ENCODE results near the gene ZFX. TPM values are rescaled to one million over a fixed set of nuclear protein-coding genes. Genes with fewer than 3 reads are reported as not detected.
A peak's percentile ranks its signal among the peaks of the same experiment; 100 is the strongest.

The ZFX gene
- total and polyA plus RNA-seq, 2 donors (not counting 1 experiment from before 2014, with no cell fraction given): 31.2 to 61.9 TPM

DNA sequence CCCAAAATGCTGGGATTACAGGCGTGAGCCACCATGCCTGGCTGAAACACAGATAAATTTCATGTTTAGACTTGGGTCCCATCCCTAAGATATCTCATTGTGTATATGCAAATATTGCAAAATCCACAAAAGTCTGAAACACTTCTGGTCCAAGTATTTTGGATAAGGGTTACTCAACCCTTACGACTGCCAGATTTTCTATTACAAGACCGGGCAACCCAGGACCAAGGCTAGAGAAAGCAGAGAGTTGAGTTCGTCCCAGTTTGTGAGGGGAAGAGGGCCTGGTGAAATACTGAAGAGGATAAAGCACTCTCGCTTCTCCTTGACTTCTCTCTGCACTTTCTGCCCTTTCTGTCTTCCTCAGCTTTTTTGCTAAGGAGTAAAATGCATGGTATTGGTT, 34.5 kb downstream of the ZFX start:
- peak in 1 of 2 donors; percentile 7 for DNase-seq (ENCODE audit: low read depth in 2 of 2)
- no peak overlapping the region for H3K9ac ChIP-seq (ENCODE audit: insufficient read depth, low read length)
- no peak overlapping the region for H3K4me2 ChIP-seq (ENCODE audit: extremely low read depth, insufficient read depth, low read length)
- H3K36me3 ChIP-seq (ENCODE audit: control insufficient read depth, insufficient read depth, low read length): peaks cover 6% of the 10 kb centered on the region
- H3K4me3 ChIP-seq (replicated peaks in 1 of 4; ENCODE audit: control extremely low read depth in 1 of 4, insufficient read depth in 1 of 4, low read depth in 3 of 4, low read length in 4 of 4): no peak overlapping the region
- H3K79me2 ChIP-seq (ENCODE audit: control insufficient read depth, insufficient read depth, low read length): peaks cover 72% of the 10 kb centered on the region
- H4K20me1 ChIP-seq (ENCODE audit: control insufficient read depth, extremely low read depth, insufficient read depth, low read length): peaks cover 4% of the 10 kb centered on the region
- H2AFZ ChIP-seq (ENCODE audit: low read length): no peak overlapping the region
- H3K4me1 ChIP-seq (ENCODE audit: control insufficient read depth, extremely low read depth, insufficient read depth, low read length): no peaks in the 10 kb centered on the region
- TF ChIP-seq, protein P1, sequence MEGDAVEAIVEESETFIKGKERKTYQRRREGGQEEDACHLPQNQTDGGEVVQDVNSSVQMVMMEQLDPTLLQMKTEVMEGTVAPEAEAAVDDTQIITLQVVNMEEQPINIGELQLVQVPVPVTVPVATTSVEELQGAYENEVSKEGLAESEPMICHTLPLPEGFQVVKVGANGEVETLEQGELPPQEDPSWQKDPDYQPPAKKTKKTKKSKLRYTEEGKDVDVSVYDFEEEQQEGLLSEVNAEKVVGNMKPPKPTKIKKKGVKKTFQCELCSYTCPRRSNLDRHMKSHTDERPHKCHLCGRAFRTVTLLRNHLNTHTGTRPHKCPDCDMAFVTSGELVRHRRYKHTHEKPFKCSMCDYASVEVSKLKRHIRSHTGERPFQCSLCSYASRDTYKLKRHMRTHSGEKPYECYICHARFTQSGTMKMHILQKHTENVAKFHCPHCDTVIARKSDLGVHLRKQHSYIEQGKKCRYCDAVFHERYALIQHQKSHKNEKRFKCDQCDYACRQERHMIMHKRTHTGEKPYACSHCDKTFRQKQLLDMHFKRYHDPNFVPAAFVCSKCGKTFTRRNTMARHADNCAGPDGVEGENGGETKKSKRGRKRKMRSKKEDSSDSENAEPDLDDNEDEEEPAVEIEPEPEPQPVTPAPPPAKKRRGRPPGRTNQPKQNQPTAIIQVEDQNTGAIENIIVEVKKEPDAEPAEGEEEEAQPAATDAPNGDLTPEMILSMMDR (conservative IDR thresholded peaks at IDR 0.05 in 1 of 2, IDR thresholded peaks at IDR 0.05 in 1 of 2; ENCODE audit: low read depth in 1 of 2, low read length in 2 of 2): no peak
- TF ChIP-seq EZH2 (IDR thresholded peaks at IDR 0.05; ENCODE audit: low read length, missing control alignments): no peak
- H3K27me3 ChIP-seq (ENCODE audit: control insufficient read depth, insufficient read depth, low read length): no peaks in the 10 kb centered on the region
- no peaks in the 10 kb centered on the region for H3K9me3 ChIP-seq (ENCODE audit: control insufficient read depth, insufficient read depth, low read depth, low read length)
- no peak overlapping the region for H3K27ac ChIP-seq (ENCODE audit: insufficient read depth, low read length)

DNA sequence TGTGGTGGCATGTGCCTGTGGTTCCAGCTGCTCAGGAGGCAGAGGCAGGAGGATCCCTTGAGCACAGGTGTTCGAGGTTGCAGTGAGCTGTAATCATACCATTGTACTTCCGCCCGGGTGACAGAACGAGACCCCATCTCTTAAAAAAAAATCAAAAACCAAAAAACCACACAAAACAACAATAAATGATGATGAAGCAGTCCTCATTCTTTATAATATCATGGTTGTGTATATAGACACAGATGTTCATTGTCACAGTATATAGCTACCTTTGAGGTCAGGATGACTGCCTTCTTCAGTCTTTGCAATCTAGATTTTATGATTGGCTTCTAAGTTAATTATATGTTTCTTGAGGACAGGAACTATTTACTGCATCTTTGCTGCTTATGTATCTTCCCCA, 37.0 kb downstream of the ZFX start:
- no peak for TF ChIP-seq EZH2 (IDR thresholded peaks at IDR 0.05; ENCODE audit: low read length, missing control alignments)
- TF ChIP-seq, protein P1 (conservative IDR thresholded peaks at IDR 0.05 in 1 of 2, IDR thresholded peaks at IDR 0.05 in 1 of 2; ENCODE audit: low read depth in 1 of 2, low read length in 2 of 2): no peak
- H4K20me1 ChIP-seq (ENCODE audit: control insufficient read depth, extremely low read depth, insufficient read depth, low read length): peaks cover 7% of the 10 kb centered on the region

DNA sequence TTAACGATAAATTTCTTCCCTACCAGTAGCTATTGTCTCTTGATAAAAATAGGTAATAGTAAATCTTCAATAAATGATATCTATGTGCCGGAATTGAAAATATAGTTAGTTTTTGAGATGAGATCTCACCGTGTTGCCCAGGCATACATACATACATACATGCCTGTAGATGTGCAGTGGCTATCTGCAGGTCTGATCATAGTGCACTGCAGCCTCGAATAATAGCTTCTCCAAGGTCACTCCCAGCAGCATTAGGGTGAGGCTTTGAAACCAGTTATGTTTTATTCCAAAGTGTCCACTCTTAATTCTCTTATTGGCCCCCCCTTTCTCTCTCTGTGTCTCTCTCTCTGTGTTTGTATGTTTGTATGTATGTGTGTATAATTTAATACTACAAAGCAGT, 37.5 kb downstream of the ZFX start:
- no peaks in the 10 kb centered on the region for H3K9me3 ChIP-seq (ENCODE audit: control insufficient read depth, insufficient read depth, low read depth, low read length)
- no peak overlapping the region for H3K4me3 ChIP-seq (replicated peaks in 1 of 4; ENCODE audit: control extremely low read depth in 1 of 4, insufficient read depth in 1 of 4, low read depth in 3 of 4, low read length in 4 of 4)
- DNase-seq (ENCODE audit: low read depth in 2 of 2): no peak
- H3K9ac ChIP-seq (ENCODE audit: insufficient read depth, low read length): no peak overlapping the region
- no peaks in the 10 kb centered on the region for H3K4me1 ChIP-seq (ENCODE audit: control insufficient read depth, extremely low read depth, insufficient read depth, low read length)
- H4K20me1 ChIP-seq (ENCODE audit: control insufficient read depth, extremely low read depth, insufficient read depth, low read length): peaks cover 7% of the 10 kb centered on the region
- TF ChIP-seq, protein P1 (conservative IDR thresholded peaks at IDR 0.05 in 1 of 2, IDR thresholded peaks at IDR 0.05 in 1 of 2; ENCODE audit: low read depth in 1 of 2, low read length in 2 of 2): no peak
- no peak for TF ChIP-seq EZH2 (IDR thresholded peaks at IDR 0.05; ENCODE audit: low read length, missing control alignments)
- no peak overlapping the region for H3K4me2 ChIP-seq (ENCODE audit: extremely low read depth, insufficient read depth, low read length)
- no peaks in the 10 kb centered on the region for H3K36me3 ChIP-seq (ENCODE audit: control insufficient read depth, insufficient read depth, low read length)
- no peak overlapping the region for H3K27ac ChIP-seq (ENCODE audit: insufficient read depth, low read length)
- peaks cover 73% of the 10 kb centered on the region for H3K79me2 ChIP-seq (ENCODE audit: control insufficient read depth, insufficient read depth, low read length)
- H2AFZ ChIP-seq (ENCODE audit: low read length): no peak overlapping the region
- no peaks in the 10 kb centered on the region for H3K27me3 ChIP-seq (ENCODE audit: control insufficient read depth, insufficient read depth, low read length)

More for the DNA sequence above, 37.0 kb downstream of the ZFX start:
- H3K4me2 ChIP-seq (ENCODE audit: extremely low read depth, insufficient read depth, low read length): no peak overlapping the region
- H3K36me3 ChIP-seq (ENCODE audit: control insufficient read depth, insufficient read depth, low read length): no peaks in the 10 kb centered on the region
- H3K79me2 ChIP-seq (ENCODE audit: control insufficient read depth, insufficient read depth, low read length): peaks cover 75% of the 10 kb centered on the region
- H2AFZ ChIP-seq (ENCODE audit: low read length): no peak overlapping the region
- H3K4me1 ChIP-seq (ENCODE audit: control insufficient read depth, extremely low read depth, insufficient read depth, low read length): no peaks in the 10 kb centered on the region
- no peak for DNase-seq (ENCODE audit: low read depth in 2 of 2)
- no peak overlapping the region for H3K9ac ChIP-seq (ENCODE audit: insufficient read depth, low read length)
- no peaks in the 10 kb centered on the region for H3K9me3 ChIP-seq (ENCODE audit: control insufficient read depth, insufficient read depth, low read depth, low read length)
- H3K27ac ChIP-seq (ENCODE audit: insufficient read depth, low read length): no peak overlapping the region
- H3K4me3 ChIP-seq (replicated peaks in 1 of 4; ENCODE audit: control extremely low read depth in 1 of 4, insufficient read depth in 1 of 4, low read depth in 3 of 4, low read length in 4 of 4): no peak overlapping the region
- H3K27me3 ChIP-seq (ENCODE audit: control insufficient read depth, insufficient read depth, low read length): no peaks in the 10 kb centered on the region
